A673 (cell line): Measurements from ENCODE around the gene CCDC85C.

ENCODE experiments used
- CTCF ChIP-seq: fragments of 300-800, 200-600 bp; sonication (generic); conservative IDR thresholded peaks from 2 replicates; pipeline ENCODE4 v1.5.1; 2017; ENCODE audit warnings: low read depth, mild to moderate bottlenecking, antibody characterized with exemption, low read length, moderate library complexity, mixed read lengths
- EZH2 ChIP-seq: fragments of 200-600 bp; sonication (generic); IDR thresholded peaks from 2 replicates; pipeline ENCODE4 v1.6.1; 2017; ENCODE audit warnings: borderline replicate concordance, low read depth, mild to moderate bottlenecking, mixed read lengths, antibody characterized with exemption, low read length; ENCODE audit not compliant: poor library complexity, severe bottlenecking

GRCh38 chr14:99564256-99564925, 39.6 kb downstream of the CCDC85C start:
- TF ChIP-seq CTCF, result no peak
- TF ChIP-seq EZH2, result no peak
